Measurements from ENCODE around the gene CHRNA4. TPM values are rescaled to one million over a fixed set of nuclear protein-coding genes. Genes with fewer than 3 reads are reported as not detected.

Gene CHRNA4
- total and polyA plus RNA-seq, 2 of the 13 experiments (the other 11 are each of a cell fraction or from before 2014, with no cell fraction given) = not detected

GRCh38 chr20:63377256-63377941, 16.2 kb upstream of the CHRNA4 start (continued):
- no peak for TF ChIP-seq ZBTB49 (CRISPR knock-in tag; IDR thresholded peaks at IDR 0.05; ENCODE audit: borderline replicate concordance)
- TF ChIP-seq TCF12 (IDR thresholded peaks at IDR 0.05) = no peak
- no peak for TF ChIP-seq TCF12 (CRISPR knock-in tag; IDR thresholded peaks at IDR 0.05)
- no peak for TF ChIP-seq ZNF567 (CRISPR knock-in tag; IDR thresholded peaks at IDR 0.05; ENCODE audit: borderline replicate concordance)
- TF ChIP-seq ZNF263 (CRISPR knock-in tag; IDR thresholded peaks at IDR 0.05) = no peak
- TF ChIP-seq, protein P1, sequence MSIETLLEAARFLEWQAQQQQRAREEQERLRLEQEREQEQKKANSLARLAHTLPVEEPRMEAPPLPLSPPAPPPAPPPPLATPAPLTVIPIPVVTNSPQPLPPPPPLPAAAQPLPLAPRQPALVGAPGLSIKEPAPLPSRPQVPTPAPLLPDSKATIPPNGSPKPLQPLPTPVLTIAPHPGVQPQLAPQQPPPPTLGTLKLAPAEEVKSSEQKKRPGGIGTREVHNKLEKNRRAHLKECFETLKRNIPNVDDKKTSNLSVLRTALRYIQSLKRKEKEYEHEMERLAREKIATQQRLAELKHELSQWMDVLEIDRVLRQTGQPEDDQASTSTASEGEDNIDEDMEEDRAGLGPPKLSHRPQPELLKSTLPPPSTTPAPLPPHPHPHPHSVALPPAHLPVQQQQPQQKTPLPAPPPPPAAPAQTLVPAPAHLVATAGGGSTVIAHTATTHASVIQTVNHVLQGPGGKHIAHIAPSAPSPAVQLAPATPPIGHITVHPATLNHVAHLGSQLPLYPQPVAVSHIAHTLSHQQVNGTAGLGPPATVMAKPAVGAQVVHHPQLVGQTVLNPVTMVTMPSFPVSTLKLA (IDR thresholded peaks at IDR 0.05) = no peak
- TF ChIP-seq, protein P2, sequence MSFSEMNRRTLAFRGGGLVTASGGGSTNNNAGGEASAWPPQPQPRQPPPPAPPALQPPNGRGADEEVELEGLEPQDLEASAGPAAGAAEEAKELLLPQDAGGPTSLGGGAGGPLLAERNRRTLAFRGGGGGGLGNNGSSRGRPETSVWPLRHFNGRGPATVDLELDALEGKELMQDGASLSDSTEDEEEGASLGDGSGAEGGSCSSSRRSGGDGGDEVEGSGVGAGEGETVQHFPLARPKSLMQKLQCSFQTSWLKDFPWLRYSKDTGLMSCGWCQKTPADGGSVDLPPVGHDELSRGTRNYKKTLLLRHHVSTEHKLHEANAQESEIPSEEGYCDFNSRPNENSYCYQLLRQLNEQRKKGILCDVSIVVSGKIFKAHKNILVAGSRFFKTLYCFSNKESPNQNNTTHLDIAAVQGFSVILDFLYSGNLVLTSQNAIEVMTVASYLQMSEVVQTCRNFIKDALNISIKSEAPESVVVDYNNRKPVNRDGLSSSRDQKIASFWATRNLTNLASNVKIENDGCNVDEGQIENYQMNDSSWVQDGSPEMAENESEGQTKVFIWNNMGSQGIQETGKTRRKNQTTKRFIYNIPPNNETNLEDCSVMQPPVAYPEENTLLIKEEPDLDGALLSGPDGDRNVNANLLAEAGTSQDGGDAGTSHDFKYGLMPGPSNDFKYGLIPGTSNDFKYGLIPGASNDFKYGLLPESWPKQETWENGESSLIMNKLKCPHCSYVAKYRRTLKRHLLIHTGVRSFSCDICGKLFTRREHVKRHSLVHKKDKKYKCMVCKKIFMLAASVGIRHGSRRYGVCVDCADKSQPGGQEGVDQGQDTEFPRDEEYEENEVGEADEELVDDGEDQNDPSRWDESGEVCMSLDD (CRISPR knock-in tag; IDR thresholded peaks at IDR 0.05; ENCODE audit: borderline replicate concordance) = peak; percentile 56
- no peak for TF ChIP-seq ZC3H13 (CRISPR knock-in tag; IDR thresholded peaks at IDR 0.05)
- no peak for TF ChIP-seq ZFX (CRISPR knock-in tag; IDR thresholded peaks at IDR 0.05; ENCODE audit: low read depth)
- TF ChIP-seq, protein P3, sequence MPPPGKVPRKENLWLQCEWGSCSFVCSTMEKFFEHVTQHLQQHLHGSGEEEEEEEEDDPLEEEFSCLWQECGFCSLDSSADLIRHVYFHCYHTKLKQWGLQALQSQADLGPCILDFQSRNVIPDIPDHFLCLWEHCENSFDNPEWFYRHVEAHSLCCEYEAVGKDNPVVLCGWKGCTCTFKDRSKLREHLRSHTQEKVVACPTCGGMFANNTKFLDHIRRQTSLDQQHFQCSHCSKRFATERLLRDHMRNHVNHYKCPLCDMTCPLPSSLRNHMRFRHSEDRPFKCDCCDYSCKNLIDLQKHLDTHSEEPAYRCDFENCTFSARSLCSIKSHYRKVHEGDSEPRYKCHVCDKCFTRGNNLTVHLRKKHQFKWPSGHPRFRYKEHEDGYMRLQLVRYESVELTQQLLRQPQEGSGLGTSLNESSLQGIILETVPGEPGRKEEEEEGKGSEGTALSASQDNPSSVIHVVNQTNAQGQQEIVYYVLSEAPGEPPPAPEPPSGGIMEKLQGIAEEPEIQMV (CRISPR knock-in tag; IDR thresholded peaks at IDR 0.05; ENCODE audit: low read depth) = no peak
- TF ChIP-seq, protein P4, sequence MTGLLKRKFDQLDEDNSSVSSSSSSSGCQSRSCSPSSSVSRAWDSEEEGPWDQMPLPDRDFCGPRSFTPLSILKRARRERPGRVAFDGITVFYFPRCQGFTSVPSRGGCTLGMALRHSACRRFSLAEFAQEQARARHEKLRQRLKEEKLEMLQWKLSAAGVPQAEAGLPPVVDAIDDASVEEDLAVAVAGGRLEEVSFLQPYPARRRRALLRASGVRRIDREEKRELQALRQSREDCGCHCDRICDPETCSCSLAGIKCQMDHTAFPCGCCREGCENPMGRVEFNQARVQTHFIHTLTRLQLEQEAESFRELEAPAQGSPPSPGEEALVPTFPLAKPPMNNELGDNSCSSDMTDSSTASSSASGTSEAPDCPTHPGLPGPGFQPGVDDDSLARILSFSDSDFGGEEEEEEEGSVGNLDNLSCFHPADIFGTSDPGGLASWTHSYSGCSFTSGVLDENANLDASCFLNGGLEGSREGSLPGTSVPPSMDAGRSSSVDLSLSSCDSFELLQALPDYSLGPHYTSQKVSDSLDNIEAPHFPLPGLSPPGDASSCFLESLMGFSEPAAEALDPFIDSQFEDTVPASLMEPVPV (CRISPR knock-in tag; IDR thresholded peaks at IDR 0.05) = no peak
- TF ChIP-seq ZBTB20 (CRISPR knock-in tag; IDR thresholded peaks at IDR 0.05; ENCODE audit: borderline replicate concordance, low read depth) = no peak
- no peak for TF ChIP-seq HMGXB4 (CRISPR knock-in tag; IDR thresholded peaks at IDR 0.05; ENCODE audit: borderline replicate concordance in 1 of 2, low read depth in 1 of 2)
- no peak for TF ChIP-seq ZC3H4 (CRISPR knock-in tag; IDR thresholded peaks at IDR 0.05; ENCODE audit: borderline replicate concordance)
- TF ChIP-seq HHEX (CRISPR knock-in tag; IDR thresholded peaks at IDR 0.05) = no peak
- TF ChIP-seq ZNF501 (CRISPR knock-in tag; IDR thresholded peaks at IDR 0.05) = no peak
- no peak for TF ChIP-seq TCF7L2 (IDR thresholded peaks at IDR 0.05; ENCODE audit: low read depth, low read length)
